NCI-H2227 treated with DMSO at 0.1 percent for 48 hours (cell line): Measurements from ENCODE around the gene CCL27.

Experiments
- DNase-seq: peaks from one replicate; lab custom pipeline; 2025; lab: John Stamatoyannopoulos, UW

The CCL27 gene, protein sequence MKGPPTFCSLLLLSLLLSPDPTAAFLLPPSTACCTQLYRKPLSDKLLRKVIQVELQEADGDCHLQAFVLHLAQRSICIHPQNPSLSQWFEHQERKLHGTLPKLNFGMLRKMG

DNA sequence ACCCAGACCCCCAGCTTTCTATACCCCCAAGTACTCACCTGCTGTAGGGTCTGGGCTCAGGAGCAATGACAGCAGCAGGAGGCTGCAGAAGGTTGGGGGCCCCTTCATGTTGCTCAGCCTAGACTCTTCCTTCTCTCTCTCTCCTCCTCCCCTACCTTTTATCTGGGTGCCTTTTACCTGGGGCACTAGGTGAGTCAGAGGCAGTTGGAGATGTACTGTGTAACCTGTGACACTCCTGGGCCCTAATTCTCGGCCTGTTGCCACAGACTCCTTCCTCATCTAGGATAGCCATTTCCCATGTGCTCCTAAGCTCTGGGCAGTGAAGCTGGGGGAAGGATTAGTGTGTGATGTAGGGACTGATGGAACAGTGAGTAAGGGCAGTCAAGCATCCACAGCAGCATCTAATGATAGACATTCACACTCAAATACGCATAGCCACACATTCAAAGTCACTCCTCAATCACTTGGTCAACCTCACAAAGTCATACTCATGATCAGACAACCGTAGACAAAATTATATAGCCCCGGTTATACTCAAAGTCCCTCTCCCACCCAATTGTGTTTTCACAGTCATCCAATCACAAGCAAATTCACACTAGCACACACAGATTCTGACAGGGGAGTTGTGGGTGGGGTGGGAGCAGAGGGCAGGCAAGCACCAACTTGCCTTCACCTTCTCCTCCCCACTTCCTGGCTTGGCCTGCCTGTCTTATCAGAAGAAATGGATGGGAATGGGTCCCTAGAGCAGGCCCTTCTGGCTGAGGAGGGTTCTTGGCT lies at the start of gene CCL27:
Gene CCL27 (minus strand): TSS at position 132 of the 777 bp plus-strand sequence. CDS start 24 bp downstream, at position 108.
- no peak for DNase-seq

DNA sequence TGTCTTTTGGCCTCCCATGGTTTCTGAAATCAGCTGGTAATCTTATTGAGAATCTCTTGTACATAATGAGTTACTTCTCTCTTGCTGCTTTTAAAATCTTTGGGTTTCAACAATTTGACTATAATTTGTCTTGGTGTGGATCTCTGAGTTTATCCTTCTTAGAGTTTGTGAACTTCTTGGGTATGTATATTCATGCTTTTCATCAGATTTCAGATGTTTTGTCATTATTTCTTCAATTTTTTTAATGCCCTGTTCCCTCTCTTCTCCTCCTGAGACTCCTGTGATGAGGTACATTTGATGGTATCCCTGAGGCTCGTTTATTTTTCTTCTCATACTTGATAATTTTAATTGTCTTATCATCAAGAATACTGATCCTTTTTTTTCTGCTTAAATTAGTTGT lies 49.7 kb upstream of the CCL27 start:
- no peak for DNase-seq

- DNase-seq = no peak
These were observed 47.6 kb upstream of the CCL27 start, which contains the start of gene CCL21 for GRCh38 chr9:34710023-34710422. TSS of gene CCL21 (minus strand) at chr9:34710136. CDS start at chr9:34710066, 70 bp downstream.

DNA sequence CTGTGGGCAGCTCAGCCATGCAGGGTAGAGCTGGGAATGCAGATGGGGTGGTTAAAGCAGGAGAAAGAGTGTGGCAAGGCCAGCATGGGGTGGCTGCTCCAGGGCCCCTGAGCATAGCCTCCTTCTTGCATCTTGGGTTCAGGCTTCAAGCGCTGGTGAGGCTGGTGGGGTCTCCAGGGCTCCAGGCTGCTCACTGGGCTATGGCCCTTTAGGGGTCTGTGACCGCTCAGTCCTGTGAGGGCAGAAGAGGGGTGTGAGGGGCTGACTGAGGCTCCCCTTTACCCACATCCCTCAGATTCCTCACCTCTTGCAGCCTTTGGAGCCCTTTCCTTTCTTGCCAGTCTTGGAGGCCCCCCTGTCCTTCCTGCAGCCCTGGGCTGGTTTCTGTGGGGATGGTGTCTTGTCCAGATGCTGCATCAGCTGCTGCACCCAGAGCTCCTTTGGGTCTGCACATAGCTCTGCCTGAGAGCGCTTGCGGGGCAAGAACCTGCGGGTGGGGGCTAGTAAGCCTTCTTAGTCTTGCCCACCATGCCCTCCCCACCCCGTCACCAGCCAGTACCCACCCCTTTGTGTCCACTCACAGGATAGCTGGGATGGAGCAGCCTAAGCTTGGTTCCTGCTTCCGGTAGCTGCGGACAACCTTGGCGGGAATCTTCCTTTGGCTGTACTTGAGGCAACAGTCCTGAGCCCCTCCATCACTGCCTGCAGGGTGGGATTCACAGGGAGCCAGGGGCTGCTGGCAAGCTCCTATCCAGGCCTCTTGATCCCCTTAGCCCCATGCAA lies 46.9 kb upstream of the CCL27 start:
- DNase-seq = no peak

GRCh38 chr9:34707130-34707529 lies 44.7 kb upstream of the CCL27 start:
- DNase-seq = no peak

DNA sequence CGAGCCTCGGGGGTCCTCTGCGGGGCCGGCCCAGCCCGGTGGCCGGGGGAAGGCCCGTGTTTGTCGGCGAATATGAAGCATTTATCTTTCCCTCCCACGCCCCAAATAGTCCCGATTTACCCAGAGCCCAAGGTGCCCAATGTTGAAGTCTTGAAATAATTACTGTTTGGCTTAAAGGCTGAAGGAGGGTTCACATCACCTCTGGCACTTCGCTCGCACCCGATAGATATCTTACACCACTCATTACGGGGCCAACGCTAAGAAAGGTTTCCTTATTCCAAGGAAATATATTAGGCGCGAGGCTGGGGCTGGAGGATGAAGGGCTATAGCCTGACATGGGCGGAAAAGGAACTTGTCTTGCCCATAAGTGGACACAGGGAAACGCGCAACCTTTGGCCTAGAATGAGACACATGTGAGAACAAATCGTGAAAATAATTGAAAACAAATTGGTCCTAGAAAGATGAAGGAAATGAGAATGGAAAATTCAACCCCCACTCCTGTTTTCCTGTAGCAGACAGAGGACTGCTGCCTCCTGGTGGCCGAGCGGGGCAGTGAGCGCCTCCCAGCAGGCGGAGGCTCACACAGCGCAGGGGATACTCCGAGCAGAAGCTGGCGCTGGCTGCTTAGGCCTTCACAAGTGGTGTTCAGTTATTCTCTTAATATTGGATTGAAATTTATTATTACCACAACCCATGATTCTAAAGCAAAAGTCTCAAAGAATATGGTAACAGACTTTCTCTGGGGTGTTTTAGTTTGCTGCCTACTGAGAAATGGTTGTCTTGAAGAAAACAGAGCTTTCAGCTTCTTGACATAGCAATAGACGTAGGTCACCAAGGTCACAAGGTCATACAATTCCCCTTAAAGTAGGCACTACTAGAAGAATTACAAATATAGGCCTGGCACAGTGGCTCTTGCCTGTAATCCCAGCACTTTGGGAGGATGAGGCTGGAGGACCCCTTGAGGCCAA lies 39.6 kb upstream of the CCL27 start:
- peak; percentile 31 for DNase-seq

GRCh38 chr9:34701023-34701768 lies 38.7 kb upstream of the CCL27 start:
- DNase-seq = peak; percentile 64

DNA sequence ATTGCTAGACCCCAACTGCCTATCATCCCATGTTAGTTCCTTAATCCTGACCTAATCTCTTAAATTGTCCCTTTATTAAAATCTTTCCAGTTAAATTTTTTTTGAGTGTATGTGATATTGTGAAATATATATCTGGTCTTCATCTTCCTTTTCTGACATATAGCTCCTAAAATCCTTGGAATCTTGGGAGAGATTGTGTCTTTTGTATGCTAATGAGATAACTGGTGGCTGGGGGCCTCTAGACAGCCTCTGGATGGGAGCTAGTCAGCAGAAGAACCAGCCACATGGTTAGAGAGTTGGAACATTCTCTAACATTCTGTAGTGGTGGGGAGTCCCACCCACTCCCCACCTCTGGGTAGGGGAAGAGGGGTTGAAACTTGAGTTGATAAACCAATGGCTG lies 32.4 kb upstream of the CCL27 start:
- DNase-seq = no peak

- no peak for DNase-seq
These were observed 31.1 kb upstream of the CCL27 start for GRCh38 chr9:34693560-34693959.

GRCh38 chr9:34691936-34692315 lies 29.5 kb upstream of the CCL27 start:
- DNase-seq = no peak

DNA sequence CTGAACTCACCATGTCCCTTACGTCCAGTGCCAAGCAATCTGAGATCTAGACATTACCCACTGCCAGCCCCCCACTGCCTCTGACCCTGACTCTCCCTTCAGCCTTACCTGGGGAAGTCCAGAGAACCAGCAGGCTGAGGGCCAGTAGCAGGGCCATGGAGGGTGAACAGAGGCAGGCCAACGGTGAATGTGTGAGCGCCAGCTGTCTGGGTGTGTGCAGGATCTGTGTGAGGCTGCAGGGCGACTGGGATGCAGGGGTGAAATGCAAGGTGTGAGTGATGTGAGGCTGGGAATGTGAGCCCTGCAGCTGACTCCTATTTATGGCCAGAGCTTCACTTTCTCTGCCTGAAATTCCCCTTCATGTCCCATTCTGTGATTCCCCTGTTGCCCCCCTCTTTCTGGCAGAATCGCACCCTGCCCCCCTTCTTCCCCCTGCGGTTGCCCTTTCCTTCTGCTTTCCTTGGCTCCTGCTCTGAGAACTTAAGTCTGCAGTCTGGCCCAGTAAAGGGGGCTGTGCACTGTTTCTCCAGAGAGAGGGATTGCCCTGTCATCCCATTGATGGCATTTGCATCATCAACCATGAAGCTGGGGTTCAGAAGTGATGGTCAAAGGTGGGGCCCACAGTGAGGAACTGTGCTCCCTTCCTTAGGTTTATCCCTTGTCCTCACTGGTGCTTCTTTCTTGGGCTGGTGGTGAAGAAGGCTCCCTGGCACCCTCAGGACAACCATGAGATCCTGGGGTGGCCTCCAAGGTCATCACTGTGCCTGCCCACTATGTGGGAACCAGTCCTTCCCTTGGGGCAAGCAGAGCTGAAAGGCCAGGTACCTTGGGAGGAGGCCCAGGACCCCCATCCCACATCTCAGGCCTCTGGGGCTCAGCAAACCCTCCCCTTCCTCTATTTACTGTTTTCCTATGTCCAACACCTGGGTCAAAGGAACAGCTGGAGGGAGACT lies 28.8 kb upstream of the CCL27 start, which contains the start of gene CCL19:
Gene CCL19 (minus strand): TSS at position 294 of the 953 bp plus-strand sequence. CDS start 137 bp downstream, at position 157.
- DNase-seq = no peak

- no peak for DNase-seq
These were observed 27.1 kb upstream of the CCL27 start for GRCh38 chr9:34689512-34689911.

GRCh38 chr9:34689116-34689470 lies 26.6 kb upstream of the CCL27 start:
- no peak for DNase-seq

GRCh38 chr9:34688329-34689115 lies 26.1 kb upstream of the CCL27 start:
- no peak for DNase-seq

- no peak for DNase-seq
These were observed 25.0 kb upstream of the CCL27 start for GRCh38 chr9:34687276-34688030.

GRCh38 chr9:34686732-34687131 lies 24.3 kb upstream of the CCL27 start:
- DNase-seq = no peak

GRCh38 chr9:34686231-34686630 lies 23.8 kb upstream of the CCL27 start:
- no peak for DNase-seq

DNA sequence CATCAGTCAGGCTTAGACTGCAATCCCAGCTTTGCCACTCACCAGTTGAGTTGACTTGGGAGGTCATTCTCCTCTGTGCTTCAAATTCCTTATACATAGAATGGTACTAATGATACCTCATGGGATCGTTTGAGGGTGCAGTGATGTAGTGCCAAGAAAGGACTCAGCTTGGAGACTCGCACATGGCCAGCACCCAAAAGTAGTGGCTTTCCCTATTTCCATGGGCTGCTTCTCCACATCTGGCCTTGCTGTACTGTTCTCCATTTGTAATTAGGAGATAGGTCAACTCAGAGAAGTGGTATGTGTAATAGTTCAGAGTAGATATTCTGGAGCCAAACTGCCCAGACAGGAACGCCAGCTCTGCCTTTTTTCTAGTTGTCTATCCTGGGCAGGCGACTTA lies 23.1 kb upstream of the CCL27 start:
- no peak for DNase-seq
